ENCODE data around the gene FHOD3.

The FHOD3 gene

DNA sequence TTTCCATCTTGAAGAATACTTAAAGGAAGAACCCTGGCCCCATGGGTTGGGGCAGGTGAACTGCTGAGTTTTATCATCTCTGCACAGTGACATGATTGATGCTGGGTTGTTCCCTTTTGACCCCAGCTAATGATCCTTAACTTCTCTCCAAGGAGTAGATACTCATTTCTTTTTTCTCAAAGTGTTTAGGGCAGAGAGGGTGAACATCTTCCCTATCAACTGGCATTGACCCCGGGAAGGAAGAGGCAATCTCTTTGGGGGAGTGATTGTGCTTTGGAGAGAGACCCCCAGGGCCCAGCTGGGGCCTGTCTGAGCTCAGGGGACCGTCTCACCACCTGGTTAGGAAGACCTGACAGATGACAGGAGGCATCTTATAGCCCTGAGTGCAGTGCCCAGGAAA, 190.6 kb downstream of the FHOD3 start:
- no peak for DNase-seq

DNA sequence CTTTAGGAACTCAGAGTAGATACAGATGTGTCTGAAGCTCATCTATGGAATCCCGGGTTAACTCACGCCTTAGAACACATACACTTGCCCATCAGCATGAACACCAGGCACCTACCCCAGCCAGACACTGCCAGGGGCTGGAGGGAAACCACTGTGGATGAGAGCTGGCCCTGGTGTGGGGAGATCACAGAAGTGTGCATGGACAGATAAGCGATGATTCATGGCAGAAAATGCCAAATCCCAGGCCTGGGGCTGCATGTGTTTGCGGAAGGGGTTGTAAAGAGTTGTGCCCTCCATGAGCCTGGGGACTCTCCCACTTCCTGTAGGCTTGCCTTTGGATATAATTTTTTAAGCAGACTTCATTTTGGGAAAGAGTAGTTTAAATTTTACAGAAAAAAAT, 193.4 kb downstream of the FHOD3 start:
- DNase-seq: no peak

DNA sequence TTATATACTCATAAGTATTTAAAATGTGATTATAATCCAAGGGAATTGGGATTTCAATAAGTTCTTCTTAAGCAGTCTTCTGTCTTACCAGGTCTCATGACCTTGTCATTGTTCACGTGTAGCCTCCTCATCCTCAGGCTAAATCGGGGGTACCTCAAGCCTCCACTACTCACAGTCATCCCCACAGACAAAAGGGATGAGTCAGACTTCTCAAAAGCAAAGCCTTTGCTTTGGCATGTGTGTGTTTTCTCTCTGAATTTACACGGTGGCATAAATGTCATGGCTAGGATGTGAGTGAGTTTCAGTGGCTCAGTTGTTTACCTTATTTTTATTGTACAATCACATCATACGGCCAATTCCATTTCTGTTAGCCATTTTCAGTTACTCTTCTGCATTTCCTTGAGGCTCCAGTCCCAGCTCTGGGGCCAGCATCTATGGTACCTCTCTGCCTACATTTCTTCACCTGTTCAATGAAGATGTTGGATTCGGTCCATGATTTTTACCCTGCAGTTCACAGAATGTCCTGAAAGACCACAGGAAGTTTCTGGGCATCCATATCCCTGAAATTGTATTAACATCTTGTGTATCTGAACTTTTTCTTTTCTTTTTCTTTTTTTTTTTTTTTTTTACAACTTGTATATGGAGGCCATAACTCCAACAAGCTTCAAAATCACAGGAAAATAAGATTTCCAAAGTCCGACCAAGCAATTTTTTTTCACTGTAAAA, 195.3 kb downstream of the FHOD3 start:
- DNase-seq: no peak

DNA sequence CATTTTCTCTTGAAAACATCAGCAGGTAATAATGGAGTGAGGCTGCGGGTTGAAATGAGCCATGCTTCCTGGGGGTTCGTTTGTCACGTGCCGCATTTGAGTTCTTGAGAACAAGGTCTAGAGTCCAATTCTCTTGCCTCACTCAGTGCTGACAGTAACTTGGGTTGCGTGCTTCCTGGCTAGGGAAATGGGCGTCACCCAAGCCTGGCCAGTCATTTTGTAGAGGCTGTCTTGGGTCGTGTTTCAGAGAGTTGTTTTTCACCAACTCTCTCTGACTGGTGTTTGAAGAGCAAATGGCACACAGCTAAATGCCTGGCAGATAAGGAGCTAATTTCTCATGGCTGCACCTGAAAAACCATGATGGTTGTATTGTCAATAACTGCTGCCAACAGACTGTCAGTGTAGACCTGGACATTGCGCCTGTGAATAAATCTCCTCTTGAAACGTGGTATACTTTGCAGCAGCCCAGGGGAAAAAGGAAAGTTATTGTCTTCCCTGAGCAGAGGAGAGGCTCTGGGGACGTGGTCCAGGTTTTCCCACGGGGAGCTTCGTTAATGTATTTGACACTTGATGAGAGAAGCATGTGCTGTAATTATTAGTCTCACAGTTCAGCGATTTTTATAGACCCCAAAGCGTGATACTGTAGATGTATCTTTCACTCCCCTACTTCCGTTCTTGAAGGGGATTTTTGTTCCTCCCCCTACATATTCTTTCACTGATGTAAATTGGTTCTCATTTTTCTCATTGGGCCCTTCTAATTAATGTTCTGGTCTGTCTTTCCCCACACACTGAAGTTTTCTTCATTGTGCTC, 196.0 kb downstream of the FHOD3 start:
- no peak for DNase-seq

DNA sequence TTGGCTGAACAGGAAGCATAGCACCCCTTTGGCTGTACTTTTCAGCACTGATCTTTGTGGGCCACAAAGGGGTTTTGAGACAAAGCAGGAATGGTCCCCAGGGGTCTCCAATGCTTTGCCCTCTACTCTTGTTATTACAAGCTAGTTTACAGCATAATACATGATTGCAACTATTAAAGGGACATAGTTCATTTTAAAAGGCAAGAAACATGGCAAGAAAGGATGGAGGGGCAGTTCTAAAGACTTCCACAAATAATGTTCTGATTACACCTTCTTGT, 196.6 kb downstream of the FHOD3 start:
- DNase-seq: no peak

DNA sequence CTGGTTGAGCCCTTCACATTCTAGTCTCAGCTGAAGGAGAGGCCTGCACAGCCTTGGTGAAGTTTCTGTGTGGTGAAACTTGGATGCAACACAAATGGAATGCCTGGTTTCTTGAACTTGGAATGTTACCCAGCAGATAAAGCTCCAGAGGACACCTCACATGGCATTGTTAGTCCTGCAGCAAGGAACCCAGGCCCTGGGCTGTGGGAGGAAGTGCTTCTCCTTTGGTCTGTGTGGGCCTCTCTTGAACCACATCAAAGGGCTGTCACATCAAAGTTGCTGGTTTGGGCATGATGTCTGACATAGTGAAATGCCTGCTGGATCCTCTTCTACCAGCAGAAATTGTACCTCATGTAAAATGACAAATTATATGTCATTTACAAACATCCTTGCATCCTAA, 198.5 kb downstream of the FHOD3 start:
- no peak for DNase-seq

DNA sequence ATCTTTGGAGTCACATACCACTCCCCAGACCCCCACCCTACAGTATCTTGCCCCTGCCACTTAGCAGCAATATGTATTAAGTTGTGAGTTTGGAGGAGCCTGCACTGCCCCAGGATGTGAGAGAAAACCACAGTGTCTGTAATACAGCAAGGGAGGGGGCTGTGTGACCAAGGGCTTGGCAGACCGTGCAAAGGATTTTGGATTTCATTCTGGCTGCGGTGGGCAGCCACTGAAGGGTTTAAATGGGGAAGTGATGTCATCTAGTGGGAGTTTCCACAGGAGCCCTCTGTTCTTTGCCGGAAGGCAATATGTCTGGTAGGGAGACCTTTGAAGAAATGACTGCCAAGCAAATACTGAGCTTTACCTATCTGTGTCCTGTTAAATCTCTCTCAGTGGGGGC, 202.4 kb downstream of the FHOD3 start:
- no peak for DNase-seq

DNA sequence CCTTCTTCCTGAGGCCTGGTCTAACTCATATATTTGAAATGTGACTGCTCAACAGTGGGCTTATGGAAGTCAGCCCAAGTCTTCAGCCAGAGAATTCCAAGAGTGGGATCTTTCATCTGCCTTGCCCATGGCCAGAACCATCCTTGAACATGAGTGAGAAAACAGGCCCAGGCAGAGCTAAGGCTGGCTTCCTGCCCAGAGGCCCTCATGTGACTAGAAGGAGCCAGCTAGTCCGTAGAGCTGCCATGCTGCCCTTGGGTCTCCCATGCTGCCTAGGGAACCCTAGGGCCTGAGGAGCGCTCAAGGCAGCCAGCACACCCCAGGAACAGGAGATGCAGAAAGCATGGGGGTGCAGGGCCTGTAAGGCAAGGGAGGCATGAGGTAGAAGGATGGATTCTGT, 203.6 kb downstream of the FHOD3 start:
- DNase-seq: no peak

DNA sequence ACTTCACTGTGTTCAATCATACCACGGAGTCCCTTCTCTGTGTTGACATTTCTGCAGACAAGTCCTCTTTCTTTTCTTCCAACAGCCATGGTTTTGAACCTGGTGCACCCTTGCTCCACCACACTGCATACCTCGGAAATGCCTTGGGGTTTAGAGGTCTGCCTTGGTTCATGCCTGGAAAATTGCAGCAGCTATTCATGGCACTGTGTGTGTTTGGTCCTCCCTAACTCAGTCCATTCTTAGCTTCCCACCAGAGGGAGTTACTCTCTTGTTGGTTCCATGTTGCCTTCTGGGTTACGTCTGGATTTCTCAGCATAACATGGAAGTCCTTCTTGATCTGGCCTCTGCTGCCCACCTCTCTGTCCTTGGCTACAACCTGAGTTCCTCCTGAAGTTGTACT, 206.0 kb downstream of the FHOD3 start:
- DNase-seq: no peak

DNA sequence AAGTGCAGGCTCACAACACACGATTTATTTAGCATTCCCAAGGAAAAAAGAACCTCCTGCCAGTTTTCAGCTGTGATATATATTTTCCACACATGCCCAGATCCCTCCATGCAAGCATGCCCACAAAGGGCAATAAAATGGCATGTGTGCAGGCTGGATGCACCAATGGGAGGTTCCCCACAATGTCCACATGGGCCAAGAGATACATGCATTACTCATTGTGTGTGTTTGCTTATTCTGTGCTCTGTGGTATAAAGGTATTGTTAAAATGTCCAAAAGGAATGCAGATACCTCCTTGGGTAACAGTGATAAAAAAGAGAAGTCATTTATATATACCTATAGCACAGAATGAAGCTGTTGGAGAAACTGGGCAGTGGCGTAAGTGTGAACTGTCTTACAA, 207.4 kb downstream of the FHOD3 start:
- DNase-seq: no peak

DNA sequence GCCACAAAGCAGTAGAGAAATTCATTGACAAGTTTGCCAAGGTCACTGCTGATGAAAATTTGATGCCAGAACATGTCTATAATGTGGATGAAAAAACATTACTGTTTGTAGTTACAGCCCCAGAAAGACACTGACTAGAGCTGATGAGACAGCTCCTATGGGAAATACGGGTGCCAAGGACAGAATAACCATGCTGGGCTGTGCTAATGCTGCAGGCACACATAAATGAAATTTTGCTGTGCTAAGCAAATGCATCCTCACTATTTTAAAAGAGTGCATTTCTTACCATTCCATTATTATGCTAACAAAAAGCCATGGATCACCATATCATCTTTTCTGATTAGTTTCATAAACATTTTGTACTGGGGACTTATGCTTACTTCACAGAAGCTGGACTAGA, 208.2 kb downstream of the FHOD3 start:
- DNase-seq: no peak

DNA sequence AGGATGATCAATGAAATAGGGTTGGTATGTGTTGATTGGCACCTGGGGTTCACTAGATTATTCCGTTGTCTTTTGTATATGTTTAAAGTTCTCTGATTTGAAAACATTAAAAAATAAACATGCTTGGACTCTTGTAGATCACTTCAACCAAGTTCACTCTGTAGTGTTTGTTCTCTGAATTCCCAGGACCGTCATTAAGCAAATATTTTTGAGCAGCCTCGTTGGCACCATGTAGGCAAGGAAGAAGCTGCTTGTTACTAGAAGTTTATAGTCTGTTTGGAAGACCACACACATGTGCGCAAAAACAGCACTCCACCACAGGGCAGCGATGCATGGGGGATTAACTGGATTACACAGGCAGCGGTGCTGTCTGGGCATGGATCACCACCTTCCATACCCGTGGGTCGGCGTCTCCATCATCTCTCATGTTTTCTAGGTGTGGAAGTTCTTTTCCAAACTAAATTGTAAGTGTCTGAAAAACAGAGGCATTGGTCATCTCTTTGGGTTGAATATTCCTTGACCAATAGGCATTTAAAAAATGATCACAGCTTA, 212.2 kb downstream of the FHOD3 start:
- no peak for DNase-seq

DNA sequence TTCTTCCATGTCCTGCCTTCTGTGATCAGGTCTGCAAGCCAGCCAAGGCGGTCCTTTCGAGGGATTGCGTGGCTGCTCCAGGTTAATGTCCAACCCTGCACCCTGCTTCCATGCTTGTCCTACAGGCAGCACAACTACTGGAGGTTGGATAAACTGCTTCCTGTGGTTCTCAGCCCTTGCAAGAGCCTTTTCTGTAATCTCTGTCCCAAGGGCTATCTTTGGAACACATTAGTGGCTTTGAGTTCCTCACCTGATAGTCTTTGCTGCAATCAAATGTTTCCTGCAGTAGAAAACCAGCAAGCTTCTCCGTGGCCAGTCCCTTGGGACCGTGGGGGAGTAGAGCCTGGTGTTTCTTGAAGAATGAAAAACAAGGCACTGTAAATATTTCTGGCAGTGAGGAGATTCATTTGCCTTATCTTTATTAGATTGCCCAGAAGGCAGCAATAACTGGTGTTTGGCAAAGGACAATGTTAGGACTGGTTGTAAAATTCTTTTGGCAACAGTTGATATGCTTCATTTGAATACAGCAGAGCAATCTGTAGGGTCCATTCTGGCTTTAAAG, 214.4 kb downstream of the FHOD3 start:
- DNase-seq: no peak

DNA sequence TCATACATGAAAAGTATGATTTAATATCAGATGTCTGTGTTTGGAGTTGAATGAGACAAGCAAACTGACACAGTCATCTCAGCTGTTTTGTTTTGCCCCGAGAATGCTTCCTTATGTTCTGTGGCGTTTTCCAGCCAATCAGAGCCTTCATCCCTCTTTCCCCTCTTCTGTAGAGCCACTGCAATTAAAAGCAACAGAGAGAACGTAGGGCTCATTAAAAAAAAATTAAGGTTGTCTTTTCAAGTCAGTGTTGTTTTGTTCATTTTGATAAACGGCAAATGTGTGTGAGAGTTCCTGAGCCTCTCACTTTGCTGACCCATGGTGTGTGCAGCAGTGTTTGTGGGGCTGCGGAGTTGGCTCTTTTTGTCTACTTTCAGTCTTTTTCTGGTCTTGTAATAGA, 216.0 kb downstream of the FHOD3 start:
- DNase-seq: no peak

DNA sequence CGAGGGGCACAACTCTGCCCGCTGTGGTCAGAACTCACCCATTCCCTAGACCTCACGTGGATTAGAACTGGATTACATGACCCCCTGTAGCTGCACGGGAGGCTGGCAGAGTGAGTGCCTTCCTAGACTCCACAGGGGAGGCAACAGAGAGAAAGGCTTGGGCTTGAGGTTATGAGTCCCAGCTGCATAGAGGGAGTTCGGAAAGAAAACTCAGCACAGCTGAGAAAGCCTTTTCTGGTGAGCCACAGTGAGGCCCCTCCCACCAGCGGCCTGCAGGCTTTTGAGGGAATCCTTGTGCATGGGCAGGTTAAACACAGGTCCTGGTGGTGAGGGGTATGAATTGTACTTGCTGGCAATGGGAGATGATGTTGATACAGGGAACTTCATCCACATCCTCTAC, 217.3 kb downstream of the FHOD3 start:
- no peak for DNase-seq

DNA sequence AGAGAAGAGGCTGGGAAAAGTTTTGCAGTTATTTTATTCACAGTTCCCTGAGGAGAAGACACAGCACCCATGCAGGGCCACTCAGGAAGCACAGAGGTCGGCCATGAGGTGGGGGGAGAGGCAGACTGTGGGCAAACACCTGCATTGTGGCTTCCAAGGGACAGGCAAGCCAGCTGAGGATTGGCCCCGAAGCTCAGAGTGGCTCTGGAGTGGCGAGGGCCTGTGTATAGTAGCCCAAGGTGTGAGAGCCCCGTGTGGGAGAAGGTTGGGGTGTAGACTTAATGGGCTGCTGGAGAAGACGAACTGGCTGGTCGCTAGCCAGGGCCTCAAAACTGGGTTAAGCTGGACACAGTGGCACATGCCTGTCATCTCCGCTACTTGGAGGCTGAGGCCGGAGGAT, 218.7 kb downstream of the FHOD3 start:
- no peak for DNase-seq

DNA sequence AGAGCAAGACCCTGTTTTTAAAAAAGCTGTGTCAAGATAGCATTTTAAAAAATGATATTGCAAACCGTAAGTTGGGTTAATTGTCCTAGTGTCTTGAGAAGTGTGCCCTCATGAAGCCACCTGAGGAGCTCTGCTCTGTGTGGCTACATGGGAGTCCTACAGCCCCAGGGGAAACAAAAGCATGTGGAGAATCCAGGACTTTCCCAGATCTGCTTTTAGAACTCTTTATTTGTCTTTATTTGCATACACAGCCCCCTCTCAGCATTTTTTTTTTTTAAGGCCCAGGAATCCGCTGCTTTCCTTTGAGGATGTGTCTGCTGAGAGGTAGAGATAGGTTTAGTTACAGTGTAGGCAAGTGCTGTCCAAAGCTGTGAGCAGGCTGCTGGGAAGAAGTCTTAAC, 219.2 kb downstream of the FHOD3 start:
- no peak for DNase-seq

DNA sequence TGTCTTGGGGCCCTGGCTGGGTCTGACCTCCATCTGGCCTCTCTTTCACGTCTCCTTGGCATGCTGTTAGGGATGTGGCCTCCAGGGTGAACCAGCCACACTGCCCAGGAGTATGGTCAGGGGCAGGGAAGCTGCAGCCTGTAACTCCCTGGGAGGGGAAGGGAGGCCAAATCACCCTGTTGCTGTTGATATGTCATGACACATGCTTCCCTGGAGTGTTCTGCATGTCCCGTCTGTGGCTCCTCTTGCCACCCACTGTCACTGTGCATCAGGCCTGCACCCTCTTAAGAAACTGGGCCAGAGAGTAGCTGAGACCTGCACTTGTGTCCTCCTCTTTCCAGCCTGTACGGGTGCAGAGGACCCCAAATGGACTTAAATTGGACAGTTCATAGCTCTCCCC, 221.3 kb downstream of the FHOD3 start:
- DNase-seq: no peak

DNA sequence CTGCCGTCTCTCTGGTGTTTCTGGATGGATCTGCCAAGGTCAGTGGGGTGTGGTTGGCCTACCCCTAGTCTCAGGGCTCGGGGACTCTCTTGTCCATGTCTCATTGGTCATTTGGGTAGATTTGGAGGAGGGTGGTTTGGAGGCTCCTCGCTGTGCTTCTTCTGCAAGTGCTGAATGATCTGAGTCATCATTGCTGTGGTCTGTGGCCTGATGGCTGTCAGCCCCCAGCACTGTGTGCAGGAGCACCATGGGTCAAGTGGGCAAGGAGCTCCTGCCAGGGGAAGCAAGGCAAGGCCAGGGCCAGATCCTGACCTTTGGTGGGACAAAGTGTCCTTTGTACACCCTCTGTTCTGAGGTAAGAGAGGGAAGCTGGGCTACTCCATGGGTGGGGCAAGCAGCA, 221.8 kb downstream of the FHOD3 start:
- no peak for DNase-seq

DNA sequence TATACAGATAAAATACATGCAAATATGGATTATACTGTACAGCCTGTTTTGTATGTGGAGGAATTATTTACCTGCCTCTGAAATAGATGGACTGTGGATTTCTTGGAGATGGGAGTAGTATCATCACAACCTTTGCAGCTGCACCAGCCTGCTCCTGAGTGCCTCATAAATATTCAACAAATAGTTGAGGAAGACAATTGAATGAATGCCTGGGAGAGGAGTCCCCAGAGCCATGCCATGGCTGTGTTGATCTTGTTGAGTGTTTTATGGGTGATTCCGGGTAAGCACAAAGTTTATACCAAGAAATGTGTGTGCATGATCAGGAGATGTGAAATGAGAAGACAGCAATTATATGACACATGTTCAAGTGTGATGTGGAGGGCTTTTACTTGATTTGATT, 225.0 kb downstream of the FHOD3 start:
- DNase-seq: no peak

DNA sequence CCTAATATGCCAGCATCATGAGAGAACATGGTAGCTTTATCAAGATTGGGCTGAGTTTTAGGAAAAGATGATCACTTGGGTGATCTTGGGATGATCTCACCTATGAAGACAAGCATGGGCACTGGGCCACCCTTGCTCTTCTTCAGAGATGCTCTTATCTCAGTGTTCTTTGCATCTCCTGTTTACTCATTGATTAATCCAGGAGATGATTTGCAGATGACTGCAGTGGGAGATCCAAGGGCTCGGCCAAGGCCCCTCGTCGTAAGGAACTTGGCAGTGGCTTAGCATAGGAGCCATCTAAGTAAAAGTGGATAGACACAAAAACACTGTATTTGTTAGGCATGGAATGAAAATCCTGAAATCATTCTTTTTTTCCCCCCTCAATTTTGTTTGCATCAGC, 228.4 kb downstream of the FHOD3 start:
- no peak for DNase-seq

DNA sequence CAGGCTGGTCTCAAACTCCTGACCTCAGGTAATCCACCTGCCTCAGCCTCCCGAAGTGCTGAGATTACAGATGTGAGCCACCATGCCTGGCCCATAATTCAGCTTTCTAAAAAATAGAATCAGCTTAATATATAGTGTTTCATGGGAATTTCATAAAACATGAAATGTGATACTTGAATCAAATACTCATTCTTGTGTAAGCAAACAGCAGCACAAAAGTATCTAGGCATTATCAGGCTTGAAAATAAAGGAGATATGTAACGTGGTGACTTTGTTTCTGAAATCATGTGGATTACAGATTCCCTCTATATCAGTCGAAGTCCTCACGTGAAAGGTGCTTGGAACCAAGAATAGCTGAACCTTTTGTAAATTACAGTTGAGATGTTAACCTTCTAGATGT, 229.1 kb downstream of the FHOD3 start:
- no peak for DNase-seq

DNA sequence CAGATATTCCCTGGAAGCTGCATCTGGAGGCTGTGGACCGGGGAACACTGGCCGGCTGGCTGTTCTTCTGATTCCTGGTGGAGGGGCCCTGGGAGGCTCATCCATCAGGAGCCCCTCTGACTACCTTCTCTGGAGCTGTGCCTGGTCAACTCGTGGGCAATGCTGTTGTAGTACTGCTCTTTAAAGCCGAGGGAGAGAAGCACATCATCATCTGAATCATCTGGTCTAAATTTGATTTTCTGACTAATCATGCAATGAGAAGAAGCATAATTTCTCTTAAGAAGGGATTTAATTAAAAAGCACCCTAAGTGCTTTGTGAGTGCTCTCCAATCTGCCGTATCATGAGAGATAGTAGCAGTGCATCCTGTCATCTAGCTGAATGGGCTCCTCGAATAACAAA, 229.5 kb downstream of the FHOD3 start:
- no peak for DNase-seq

All from inflammatory macrophage (primary cell).